GM12878 (cell line): ENCODE data around the gene SMG6. TPM values are rescaled to one million over a fixed set of nuclear protein-coding genes. Genes with fewer than 3 reads are reported as not detected.

Experiments used
- ATAC-seq: fragments of 200-7000 bp; cut with Tn5 transposase; 3 replicates; pipeline ENCODE4 v1.9.1; 2020; ENCODE audit warnings: mild to moderate bottlenecking, moderate library complexity
- BruUV-seq: library from RNA; stranded (reverse); fragments of 400-500 nt; replicated peaks from 2 replicates; lab custom pipeline; 2021; lab: Mats Ljungman, UMichigan
- CTCF ChIA-PET: fragments of 300-600 bp; sonication (Branson Sonifier 250); formaldehyde crosslinking; extraction: SDS; loops from one replicate; lab custom pipeline; 2021; ENCODE audit warnings: inconsistent platforms; lab: Yijun Ruan, JAX
- POLR2A ChIA-PET: fragments of 350-600 bp; formaldehyde crosslinking; extraction: SDS; loops from one replicate; lab custom pipeline; 2021; ENCODE audit warnings: inconsistent platforms; lab: Charles Lee
- RAD21 ChIA-PET: fragments of 300-600 bp; sonication (Branson Sonifier 250); formaldehyde crosslinking; loops from one replicate; lab custom pipeline; 2023; ENCODE audit warnings: antibody characterized with exemption; ENCODE audit not compliant: unreplicated experiment; lab: Charles Lee
- SMC1A ChIA-PET: fragments of 300-600 bp; sonication (Branson Sonifier 250); formaldehyde crosslinking; loops from one replicate; lab custom pipeline; 2023; ENCODE audit not compliant: unreplicated experiment, uncharacterized antibody; lab: Charles Lee
- DNase-seq: peaks from one replicate; pipeline ENCODE4 v3.0.0-alpha.2; 2011; ENCODE audit warnings: low read depth, low spot score
- FAIRE-seq: peaks from 3 replicates; lab custom pipeline; 2011; peaks lifted over from hg19 to GRCh38; lab: Jason Lieb, UNC
- H2AFZ ChIP-seq: 2 replicates; pipeline ENCODE4 v1.6.0; 2011; ENCODE audit warnings: low read depth, low read length, control low read depth; ENCODE audit not compliant: control insufficient read depth
- H3K27ac ChIP-seq: 2 replicates; pipeline ENCODE4 v1.5.1; 2011; ENCODE audit warnings: control low read depth; ENCODE audit not compliant: control insufficient read depth, insufficient read depth
- H3K27me3 ChIP-seq, 2 experiments: replicated peaks in 1 of 2; 2 replicates each; pipeline versions ENCODE4 v1.6.0 to v1.6.1; 2011; ENCODE audit warnings: low read length in 1 of 2; ENCODE audit not compliant: control insufficient read depth in 2 of 2, insufficient read depth in 2 of 2
- H3K36me3 ChIP-seq, 2 experiments: 2 replicates each; pipeline ENCODE4 v1.5.1; 2011; ENCODE audit warnings: low read length in 1 of 2; ENCODE audit not compliant: control insufficient read depth in 2 of 2, insufficient read depth in 2 of 2
- H3K4me1 ChIP-seq: 2 replicates; pipeline ENCODE4 v1.6.1; 2011; ENCODE audit warnings: mild to moderate bottlenecking, low read length, moderate library complexity, mixed read lengths; ENCODE audit not compliant: control insufficient read depth, insufficient read depth
- H3K4me2 ChIP-seq: 2 replicates; pipeline ENCODE4 v1.6.0; 2011; ENCODE audit warnings: control low read depth; ENCODE audit not compliant: control insufficient read depth, insufficient read depth
- H3K4me3 ChIP-seq: fragments of 200-600 bp; sonication (generic); 2 replicates; pipeline ENCODE4 v1.5.1; 2016
- H3K79me2 ChIP-seq: 2 replicates; pipeline ENCODE4 v1.6.0; 2011; ENCODE audit warnings: low read length; ENCODE audit not compliant: control insufficient read depth, insufficient read depth
- H3K9ac ChIP-seq: 2 replicates; pipeline ENCODE4 v1.8.0; 2011; ENCODE audit warnings: low read length, control low read depth, mixed read lengths; ENCODE audit not compliant: control insufficient read depth, insufficient read depth
- H3K9me3 ChIP-seq: replicated peaks from 3 replicates; pipeline ENCODE4 v1.5.1; 2011; ENCODE audit warnings: mild to moderate bottlenecking, low read length; ENCODE audit not compliant: control insufficient read depth, insufficient read depth
- H4K20me1 ChIP-seq: 2 replicates; pipeline ENCODE4 v1.6.0; 2011; ENCODE audit not compliant: control insufficient read depth, insufficient read depth
- ATF7 ChIP-seq: fragments of 450-650 bp; IDR thresholded peaks from 2 replicates; pipeline ENCODE4 v1.6.1; 2016; ENCODE audit warnings: low read depth, mild to moderate bottlenecking
- CREB1 ChIP-seq: IDR thresholded peaks from 2 replicates; pipeline ENCODE4 v1.6.1; 2012; ENCODE audit warnings: low read depth, mild to moderate bottlenecking, inconsistent platforms
- DPF2 ChIP-seq: fragments of 450-650 bp; IDR thresholded peaks from 2 replicates; pipeline ENCODE4 v1.6.1; 2017; ENCODE audit warnings: mild to moderate bottlenecking
- ESRRA ChIP-seq: IDR thresholded peaks from 2 replicates; pipeline ENCODE4 v1.6.1; 2012; ENCODE audit warnings: mild to moderate bottlenecking, low read length, improper control_type of control experiment
- ETV6 ChIP-seq, 2 experiments: fragments of 450-650 bp in 1 of 2; IDR thresholded peaks in 1 of 2; conservative IDR thresholded peaks in 1 of 2; 2 replicates each; pipeline ENCODE4 v1.6.1; 2014; ENCODE audit warnings: antibody characterized with exemption in 1 of 2, borderline replicate concordance in 1 of 2, low read depth in 1 of 2, mild to moderate bottlenecking in 1 of 2, moderate library complexity in 1 of 2
- FOXK2 ChIP-seq: fragments of 450-650 bp; IDR thresholded peaks from 2 replicates; pipeline ENCODE4 v1.6.1; 2017; ENCODE audit warnings: mild to moderate bottlenecking, moderate library complexity
- FOXM1 ChIP-seq: IDR thresholded peaks from 2 replicates; pipeline ENCODE4 v1.6.1; 2012; ENCODE audit warnings: low read depth, mild to moderate bottlenecking, inconsistent platforms, low read length, moderate library complexity
- GATAD2B ChIP-seq: fragments of 450-650 bp; conservative IDR thresholded peaks from 2 replicates; pipeline ENCODE4 v1.6.1; 2017; ENCODE audit warnings: low read depth, mild to moderate bottlenecking, moderate library complexity
- IKZF2 ChIP-seq, 2 experiments: fragments of 450-650 bp; IDR thresholded peaks; 2 replicates each; pipeline ENCODE4 v1.6.1; 2017; ENCODE audit warnings: mild to moderate bottlenecking in 2 of 2, moderate library complexity in 2 of 2
- KLF5 ChIP-seq: fragments of 450-650 bp; IDR thresholded peaks from 2 replicates; pipeline ENCODE4 v1.6.1; 2014; ENCODE audit warnings: mild to moderate bottlenecking; ENCODE audit not compliant: partially characterized antibody
- MTA2 ChIP-seq: fragments of 450-650 bp; IDR thresholded peaks from 2 replicates; pipeline ENCODE4 v1.6.1; 2016; ENCODE audit warnings: low read depth, mild to moderate bottlenecking, moderate library complexity
- NBN ChIP-seq: fragments of 450-650 bp; IDR thresholded peaks from 2 replicates; pipeline ENCODE4 v1.6.1; 2016
- PAX5 ChIP-seq: IDR thresholded peaks from 2 replicates; pipeline ENCODE4 v1.6.1; 2011; ENCODE audit warnings: low read depth, low read length, borderline replicate concordance
- POU2F2 ChIP-seq: IDR thresholded peaks from 3 replicates; pipeline ENCODE4 v1.6.1; 2011; ENCODE audit warnings: low read depth, mild to moderate bottlenecking, low read length, borderline replicate concordance
- RAD51 ChIP-seq: fragments of 450-650 bp; IDR thresholded peaks from 2 replicates; pipeline ENCODE4 v1.6.1; 2016; ENCODE audit warnings: moderate library complexity, mild to moderate bottlenecking, inconsistent platforms
- RELA ChIP-seq: fragments of 450-650 bp; IDR thresholded peaks from 2 replicates; pipeline ENCODE4 v1.8.0; 2014; ENCODE audit warnings: borderline replicate concordance; ENCODE audit not compliant: partially characterized antibody
- RUNX3 ChIP-seq: IDR thresholded peaks from 2 replicates; pipeline ENCODE4 v1.6.1; 2012; ENCODE audit warnings: low read length, inconsistent platforms
- SMC3 ChIP-seq: IDR thresholded peaks from 2 replicates; pipeline ENCODE4 v1.6.1; 2011; ENCODE audit warnings: low read length, improper control_type of control experiment, borderline replicate concordance
- SP1 ChIP-seq: IDR thresholded peaks from one replicate; pipeline ENCODE4 v1.6.1; 2011; ENCODE audit warnings: low read depth, low read length
- TCF3 ChIP-seq: IDR thresholded peaks from 2 replicates; pipeline ENCODE4 v1.6.1; 2012; ENCODE audit warnings: low read depth, mild to moderate bottlenecking, low read length, borderline replicate concordance; ENCODE audit not compliant: insufficient read depth
- WGBS: methylation state at CpG from one replicate; pipeline ENCODE4 v1.1.6; 2016; ENCODE audit warnings: low lambda C conversion rate; ENCODE audit not compliant: insufficient replicate concordance, insufficient coverage; ENCODE audit errors: missing lambda C conversion rate; 5-methylcytosine and 5-hydroxymethylcytosine counted together
- in situ Hi-C: fragments of 300-500 bp; cut with MboI; formaldehyde crosslinking; loops from 9 replicates; pipeline ENCODE4 v1.14.3; 2018; ENCODE audit warnings: mixed read lengths
- intact Hi-C: fragments of 100-400 bp; cut with micrococcal nuclease; formaldehyde crosslinking; loops from one replicate; pipeline ENCODE4 v1.14.2; 2022; ENCODE audit not compliant: unreplicated experiment
- polyA plus RNA-seq, 11 experiments: library from polyadenylated mRNA; depleted of rRNA in 4 of 11; unstranded in 6 of 11; stranded (reverse) in 5 of 11; fragments of >200 nt; fragmentation: Nextera tagmentation in 4 of 11; fragmentation: Illumina TruSeq in 1 of 11; extraction: Ambion mirVana in 4 of 11; extraction: Trizol in 1 of 11; gene quantifications; 1 replicate in 1 of 11; 2 replicates in 10 of 11; pipeline versions ENCODE4 v1.2.1 to v1.2.3, GENCODE V29; 2011 to 2016; ENCODE audit warnings: inconsistent platforms in 2 of 11, missing spikeins in 2 of 11, low read depth in 1 of 11
- total RNA-seq, 4 experiments: library from RNA; depleted of rRNA in 3 of 4; stranded (reverse); fragments of >200 nt in 3 of 4; fragmentation: Illumina TruSeq in 1 of 4; extraction: Trizol in 1 of 4; gene quantifications; 2 replicates each; pipeline versions ENCODE4 v1.2.1 to v1.2.3, GENCODE V29; 2013 to 2021
- TF ChIP-seq, protein P1 (sequence below): IDR thresholded peaks from 2 replicates; pipeline ENCODE4 v1.6.1; 2011; ENCODE audit warnings: borderline replicate concordance, low read depth, mild to moderate bottlenecking, moderate library complexity, mixed read lengths, low read length; ENCODE audit not compliant: insufficient read depth; ENCODE audit errors: extremely low read length
- TF ChIP-seq, protein P2 (sequence below): IDR thresholded peaks from 2 replicates; pipeline ENCODE4 v1.6.1; 2012; ENCODE audit warnings: low read depth, low read length, improper control_type of control experiment
- TF ChIP-seq, protein P3 (sequence below): fragments of 450-650 bp; IDR thresholded peaks from 2 replicates; pipeline ENCODE4 v1.6.1; 2017; ENCODE audit warnings: low read depth, mild to moderate bottlenecking, moderate library complexity

The SMG6 gene
- total and polyA plus RNA-seq, 10 of the 15 experiments (the other 5 are each of a cell fraction or from before 2014, with no cell fraction given) = 0.58 to 28.7 (median 15.7) TPM

DNA sequence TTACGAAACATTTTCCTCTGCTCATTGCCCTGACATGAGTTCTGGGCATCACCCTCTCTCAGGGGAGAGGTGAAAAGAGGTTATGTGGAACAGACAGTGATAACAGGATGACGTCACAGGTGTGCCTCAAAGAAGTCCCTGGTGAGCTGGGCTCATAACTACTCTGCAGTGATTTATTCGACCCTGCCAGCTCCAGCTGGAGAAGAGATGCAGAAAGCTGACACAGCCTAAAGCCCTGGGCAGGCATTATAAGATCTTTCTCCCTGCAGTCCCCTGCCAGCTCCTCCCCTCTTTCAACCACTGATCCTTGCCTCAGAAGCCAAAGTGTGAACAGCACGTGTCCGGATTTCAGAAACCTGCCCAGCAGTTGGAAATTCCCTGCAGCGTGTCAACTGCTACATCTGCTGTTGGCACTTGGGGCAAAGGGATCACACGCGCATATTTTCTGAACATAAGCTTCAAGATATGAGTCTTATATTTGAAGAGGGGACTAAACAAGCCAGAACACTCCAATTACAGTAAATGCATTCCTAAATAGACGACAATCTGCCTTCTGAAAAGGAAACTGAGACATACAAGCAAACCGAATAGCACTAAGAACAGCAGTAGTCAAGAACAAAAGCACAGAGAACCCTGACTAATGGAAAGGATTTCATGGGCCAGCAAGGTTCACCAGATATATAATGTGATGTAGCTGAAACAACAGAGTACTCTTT is 80.5 kb downstream of the SMG6 start:
- H3K27ac ChIP-seq = peak overlapping the region; percentile 87
- peak; percentile 79 for TF ChIP-seq RUNX3
- TF ChIP-seq ATF7 = peak; percentile 98
- peak; percentile 88 for TF ChIP-seq DPF2
- TF ChIP-seq, protein P1, sequence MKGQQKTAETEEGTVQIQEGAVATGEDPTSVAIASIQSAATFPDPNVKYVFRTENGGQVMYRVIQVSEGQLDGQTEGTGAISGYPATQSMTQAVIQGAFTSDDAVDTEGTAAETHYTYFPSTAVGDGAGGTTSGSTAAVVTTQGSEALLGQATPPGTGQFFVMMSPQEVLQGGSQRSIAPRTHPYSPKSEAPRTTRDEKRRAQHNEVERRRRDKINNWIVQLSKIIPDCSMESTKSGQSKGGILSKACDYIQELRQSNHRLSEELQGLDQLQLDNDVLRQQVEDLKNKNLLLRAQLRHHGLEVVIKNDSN = peak; percentile 47
- TF ChIP-seq ESRRA = no peak
- TF ChIP-seq RELA = peak; percentile 97
- TF ChIP-seq RAD51 = peak; percentile 82
- TF ChIP-seq CREB1 = peak; percentile 43; the same call in 1 of the 2 replicates
- TF ChIP-seq FOXM1 = no peak
- peak; percentile 14 for TF ChIP-seq SP1
- TF ChIP-seq, protein P2, sequence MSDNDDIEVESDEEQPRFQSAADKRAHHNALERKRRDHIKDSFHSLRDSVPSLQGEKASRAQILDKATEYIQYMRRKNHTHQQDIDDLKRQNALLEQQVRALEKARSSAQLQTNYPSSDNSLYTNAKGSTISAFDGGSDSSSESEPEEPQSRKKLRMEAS = peak; percentile 87
- TF ChIP-seq TCF3 = peak; percentile 72
- TF ChIP-seq MTA2 = peak; percentile 78; the same call in 1 of the 2 replicates
- TF ChIP-seq ETV6 (conservative IDR thresholded peaks at IDR 0.05 in 1 of 2, IDR thresholded peaks at IDR 0.05 in 1 of 2; ENCODE audit: borderline replicate concordance in 1 of 2, low read depth in 1 of 2) = no peak
- peak; percentile 72 for TF ChIP-seq GATAD2B
- TF ChIP-seq IKZF2 (IDR thresholded peaks at IDR 0.05) = peak; percentile 96 to 97
- TF ChIP-seq NBN = peak; percentile 94
- no peak for TF ChIP-seq KLF5
- TF ChIP-seq POU2F2 = 0 out of 3 replicates have a peak, but pooled peaks have one; percentile 37
- no peak for TF ChIP-seq SMC3
- no peak for TF ChIP-seq FOXK2
- TF ChIP-seq, protein P3, sequence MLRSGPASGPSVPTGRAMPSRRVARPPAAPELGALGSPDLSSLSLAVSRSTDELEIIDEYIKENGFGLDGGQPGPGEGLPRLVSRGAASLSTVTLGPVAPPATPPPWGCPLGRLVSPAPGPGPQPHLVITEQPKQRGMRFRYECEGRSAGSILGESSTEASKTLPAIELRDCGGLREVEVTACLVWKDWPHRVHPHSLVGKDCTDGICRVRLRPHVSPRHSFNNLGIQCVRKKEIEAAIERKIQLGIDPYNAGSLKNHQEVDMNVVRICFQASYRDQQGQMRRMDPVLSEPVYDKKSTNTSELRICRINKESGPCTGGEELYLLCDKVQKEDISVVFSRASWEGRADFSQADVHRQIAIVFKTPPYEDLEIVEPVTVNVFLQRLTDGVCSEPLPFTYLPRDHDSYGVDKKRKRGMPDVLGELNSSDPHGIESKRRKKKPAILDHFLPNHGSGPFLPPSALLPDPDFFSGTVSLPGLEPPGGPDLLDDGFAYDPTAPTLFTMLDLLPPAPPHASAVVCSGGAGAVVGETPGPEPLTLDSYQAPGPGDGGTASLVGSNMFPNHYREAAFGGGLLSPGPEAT = peak; percentile 99
- peak; percentile 79 for TF ChIP-seq PAX5

More for the DNA sequence above, 80.5 kb downstream of the SMG6 start:
- Histone ChIP-seq H3K9me3 (no peaks in the 10 kb centered on the region), H4K20me1 (no peaks in the 10 kb centered on the region), H3K9ac (peak overlapping the region; percentile 59), H3K79me2 (peaks cover 8% of the 10 kb centered on the region), H3K4me2 (peak overlapping the region; percentile 73), H2AFZ (peak overlapping the region; percentile 35; the same call in 1 of the 2 replicates), H3K4me1 (peaks cover 30% of the 10 kb centered on the region), H3K27me3 (no peaks in the 10 kb centered on the region), H3K36me3 (peaks cover 1 to 9% of the 10 kb centered on the region in 2 experiments; a peak in 3 of 4 replicates), H3K4me3 (peak overlapping the region; percentile 29; the same call in 1 of the 2 replicates)
- TSS peak; percentile 87 for BruUV-seq
- FAIRE-seq = peak; percentile 38
- ChIA-PET CTCF (interaction anchor here (0.7 to 6.3 kb wide), 24 partner anchors 9 to 327 kb away, joined by 3 to 37 read pairs (median 6); partner anchors contain the start of gene HIC1), RAD21 (interaction anchor here (0.9 to 5.5 kb wide), 32 partner anchors 9 to 193 kb away, joined by 3 to 50 read pairs (median 5); partner anchors contain the start of gene HIC1), POLR2A (interaction anchor here (0.7 to 4.4 kb wide), 18 partner anchors 9 to 166 kb away, joined by 3 to 22 read pairs (median 7); partner anchors contain the start of gene HIC1), SMC1A (interaction anchor here (1.0 to 6.6 kb wide), 34 partner anchors 9 to 168 kb away, joined by 3 to 70 read pairs (median 8); partner anchors contain the start of gene HIC1)
- 4% methylated on average over 10 of the region's 10 CpGs for WGBS
- intact Hi-C loops (no loop called here), in situ Hi-C loops (no loop called here)
- peak; percentile 95 for ATAC-seq
- DNase-seq = peak; percentile 81
